Endodermal cell (in vitro differentiated cells): ENCODE results near the gene RLF. TPM values are rescaled to one million over a fixed set of nuclear protein-coding genes. Genes with fewer than 3 reads are reported as not detected.

Source experiments
- DNase-seq: peaks from one replicate; pipeline ENCODE4 v3.0.0-alpha.2; 2017
- H3K27ac ChIP-seq: 2 replicates; pipeline ENCODE4 v1.5.1; 2013; ENCODE audit warnings: mild to moderate bottlenecking, low read depth, low read length, moderate library complexity
- H3K27me3 ChIP-seq: 2 replicates; pipeline ENCODE4 v1.6.1; 2013; ENCODE audit warnings: mild to moderate bottlenecking, low read length, moderate library complexity; ENCODE audit not compliant: insufficient read depth, control insufficient read depth, poor library complexity, severe bottlenecking
- H3K36me3 ChIP-seq: 2 replicates; pipeline ENCODE4 v1.7.0; 2013; ENCODE audit warnings: mild to moderate bottlenecking, low read length, moderate library complexity; ENCODE audit not compliant: control insufficient read depth, insufficient read depth
- H3K4me1 ChIP-seq: one replicate; pipeline ENCODE4 v1.7.0; 2013; ENCODE audit warnings: low read length; ENCODE audit not compliant: control insufficient read depth, insufficient read depth
- H3K4me3 ChIP-seq: 2 replicates; pipeline ENCODE4 v1.5.1; 2013; ENCODE audit warnings: mild to moderate bottlenecking, low read length, moderate library complexity
- H3K9ac ChIP-seq: 2 replicates; pipeline ENCODE4 v1.6.1; 2013; ENCODE audit warnings: mild to moderate bottlenecking, low read length, moderate library complexity; ENCODE audit not compliant: poor library complexity, severe bottlenecking; ENCODE audit errors: extremely low read depth
- H3K9me3 ChIP-seq: 2 replicates; pipeline ENCODE4 v1.6.1; 2013; ENCODE audit warnings: mild to moderate bottlenecking, low read length, moderate library complexity; ENCODE audit not compliant: control insufficient read depth
- H3K27ac Mint-ChIP-seq: 2 replicates; pipeline ENCODE4 v1.8.0; 2020; ENCODE audit warnings: mixed read lengths
- H3K27me3 Mint-ChIP-seq: 2 replicates; pipeline ENCODE4 v1.8.0; 2021; ENCODE audit warnings: mild to moderate bottlenecking, mixed read lengths; ENCODE audit not compliant: insufficient read depth
- H3K36me3 Mint-ChIP-seq: 2 replicates; pipeline ENCODE4 v1.8.0; 2020; ENCODE audit warnings: low read depth, mixed read lengths
- H3K4me1 Mint-ChIP-seq: 2 replicates; pipeline ENCODE4 v1.8.0; 2020; ENCODE audit warnings: mixed read lengths
- H3K4me3 Mint-ChIP-seq: 2 replicates; pipeline ENCODE4 v1.8.0; 2020; ENCODE audit warnings: mild to moderate bottlenecking, moderate library complexity, mixed read lengths
- H3K9me3 Mint-ChIP-seq: 2 replicates; pipeline ENCODE4 v1.8.0; 2020; ENCODE audit warnings: mild to moderate bottlenecking, mixed read lengths
- WGBS, 2 experiments: methylation state at CpG; one replicate each; pipeline versions ENCODE4 v1.1.5 to v1.1.7; 2013; ENCODE audit warnings: missing lambda C conversion rate in 2 of 2, mixed read lengths in 1 of 2; ENCODE audit not compliant: insufficient coverage in 1 of 2, insufficient read length in 1 of 2; 5-methylcytosine and 5-hydroxymethylcytosine counted together
- total RNA-seq, 2 donors: library from RNA; stranded (reverse); fragmentation: NEBNext Ultra II Directional in 1 of 2; extraction: Animal tissue kit (Norgen Biotek cat#: 25700) in 1 of 2; gene quantifications; 2 replicates in 1 of 2; 3 replicates in 1 of 2; pipeline ENCODE4 v1.2.1, GENCODE V29; 2021
- TF ChIP-seq, protein P1 (sequence below): fragments of 200-600 bp; sonication (generic); conservative IDR thresholded peaks from 2 replicates; pipeline ENCODE4 v1.5.0; 2021; ENCODE audit warnings: antibody characterized with exemption, mild to moderate bottlenecking

The RLF gene
- total RNA-seq, 2 donors from 2014 or later = 18.8 to 23.3 TPM

DNA sequence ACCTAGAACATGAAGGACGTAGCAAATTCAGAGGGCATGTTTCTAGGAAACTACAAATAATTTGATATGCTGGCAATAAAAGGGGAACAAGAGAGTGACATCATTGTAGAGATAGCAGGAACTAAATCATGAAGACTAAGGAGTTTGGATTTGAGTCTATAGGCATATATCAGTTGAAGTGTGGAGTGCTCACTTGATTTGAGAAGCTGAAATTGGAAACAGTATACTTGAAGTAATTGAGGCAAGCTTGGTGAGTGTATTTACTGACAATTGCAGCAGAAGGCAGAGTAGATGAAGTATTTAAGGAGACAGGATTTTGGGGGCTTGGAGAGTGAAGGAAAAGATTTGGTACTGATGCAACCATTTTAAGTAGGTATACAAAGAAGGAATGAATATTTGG is 80.2 kb downstream of the RLF start:
- Histone ChIP-seq H3K36me3 (peaks cover 40% of the 10 kb centered on the region), H3K9ac (no peak overlapping the region), H3K4me1 (no peaks in the 10 kb centered on the region), H3K9me3 (no peaks in the 10 kb centered on the region), H3K4me3 (no peak overlapping the region), H3K27ac (no peak overlapping the region), H3K27me3 (no peaks in the 10 kb centered on the region)
- TF ChIP-seq, protein P1, sequence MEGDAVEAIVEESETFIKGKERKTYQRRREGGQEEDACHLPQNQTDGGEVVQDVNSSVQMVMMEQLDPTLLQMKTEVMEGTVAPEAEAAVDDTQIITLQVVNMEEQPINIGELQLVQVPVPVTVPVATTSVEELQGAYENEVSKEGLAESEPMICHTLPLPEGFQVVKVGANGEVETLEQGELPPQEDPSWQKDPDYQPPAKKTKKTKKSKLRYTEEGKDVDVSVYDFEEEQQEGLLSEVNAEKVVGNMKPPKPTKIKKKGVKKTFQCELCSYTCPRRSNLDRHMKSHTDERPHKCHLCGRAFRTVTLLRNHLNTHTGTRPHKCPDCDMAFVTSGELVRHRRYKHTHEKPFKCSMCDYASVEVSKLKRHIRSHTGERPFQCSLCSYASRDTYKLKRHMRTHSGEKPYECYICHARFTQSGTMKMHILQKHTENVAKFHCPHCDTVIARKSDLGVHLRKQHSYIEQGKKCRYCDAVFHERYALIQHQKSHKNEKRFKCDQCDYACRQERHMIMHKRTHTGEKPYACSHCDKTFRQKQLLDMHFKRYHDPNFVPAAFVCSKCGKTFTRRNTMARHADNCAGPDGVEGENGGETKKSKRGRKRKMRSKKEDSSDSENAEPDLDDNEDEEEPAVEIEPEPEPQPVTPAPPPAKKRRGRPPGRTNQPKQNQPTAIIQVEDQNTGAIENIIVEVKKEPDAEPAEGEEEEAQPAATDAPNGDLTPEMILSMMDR = no peak
- Mint-ChIP-seq H3K4me3 (no peak overlapping the region), H3K36me3 (peaks cover 29% of the 10 kb centered on the region), H3K27me3 (no peaks in the 10 kb centered on the region), H3K9me3 (no peaks in the 10 kb centered on the region), H3K4me1 (no peaks in the 10 kb centered on the region), H3K27ac (no peak overlapping the region)
- no peak for DNase-seq
- 94 to 100% methylated on average over 1 of the region's 1 CpG for WGBS, 2 experiments

GRCh38 chr1:40243351-40243750 is 82.2 kb downstream of the RLF start:
- H3K9me3 Mint-ChIP-seq = no peaks in the 10 kb centered on the region
- no peaks in the 10 kb centered on the region for H3K27me3 Mint-ChIP-seq
- H3K4me1 ChIP-seq = no peaks in the 10 kb centered on the region
- no peak overlapping the region for H3K27ac ChIP-seq
- 95% methylated on average over 2 of the region's 2 CpGs; no CpG with 5 or more reads in 1 of the 2 experiments for WGBS, 2 experiments
- H3K9me3 ChIP-seq = no peaks in the 10 kb centered on the region
- TF ChIP-seq, protein P1 = no peak
- H3K9ac ChIP-seq = no peak overlapping the region
- H3K36me3 ChIP-seq = peaks cover 20% of the 10 kb centered on the region
- no peak overlapping the region for H3K4me3 Mint-ChIP-seq
- no peaks in the 10 kb centered on the region for H3K27me3 ChIP-seq
- H3K4me1 Mint-ChIP-seq = peaks cover 3% of the 10 kb centered on the region
- peaks cover 10% of the 10 kb centered on the region for H3K36me3 Mint-ChIP-seq
- H3K4me3 ChIP-seq = no peak overlapping the region
- no peak for DNase-seq
- no peak overlapping the region for H3K27ac Mint-ChIP-seq

DNA sequence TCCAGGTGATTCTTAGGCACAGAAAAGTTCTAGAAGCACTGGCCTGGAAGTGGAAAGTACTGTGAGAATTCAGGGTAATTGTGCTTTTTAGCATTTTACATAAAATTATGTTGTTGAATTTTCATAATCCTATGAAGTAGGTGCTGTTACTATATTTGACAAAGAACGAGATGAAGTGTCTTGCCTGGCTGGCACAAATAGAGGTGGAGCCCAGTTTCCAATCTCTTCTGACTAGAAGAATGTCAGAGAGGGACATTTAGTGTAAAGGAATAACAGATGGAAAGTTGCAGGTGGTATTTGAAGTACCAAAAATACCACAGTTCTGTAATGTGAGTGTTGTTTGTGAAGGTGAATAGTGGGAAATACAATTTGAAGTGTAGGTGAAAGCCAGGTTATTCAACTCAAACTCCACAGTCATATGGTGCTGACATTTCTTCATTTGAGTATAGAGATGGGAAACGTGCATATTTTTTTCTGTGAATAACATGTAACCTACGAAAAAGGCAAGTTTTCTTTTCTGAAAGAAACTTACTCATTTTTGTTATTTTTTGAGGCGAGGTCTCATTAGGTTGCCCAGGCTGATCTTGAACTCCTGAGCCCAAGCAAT is 83.1 kb downstream of the RLF start:
- 89 to 90% methylated on average over 4 of the region's 4 CpGs for WGBS, 2 experiments
- H3K36me3 ChIP-seq = peaks cover 11% of the 10 kb centered on the region
- no peak overlapping the region for H3K9ac ChIP-seq
- no peaks in the 10 kb centered on the region for H3K9me3 ChIP-seq
- TF ChIP-seq, protein P1 = no peak
- no peaks in the 10 kb centered on the region for H3K27me3 ChIP-seq
- H3K4me1 ChIP-seq = no peaks in the 10 kb centered on the region
- Mint-ChIP-seq H3K27ac (no peak overlapping the region), H3K36me3 (peaks cover 7% of the 10 kb centered on the region), H3K9me3 (no peaks in the 10 kb centered on the region), H3K27me3 (no peaks in the 10 kb centered on the region), H3K4me3 (no peak overlapping the region), H3K4me1 (peaks cover 7% of the 10 kb centered on the region)
- no peak overlapping the region for H3K4me3 ChIP-seq
- H3K27ac ChIP-seq = no peak overlapping the region
- DNase-seq = no peak
